ENCODE data around the gene STC2.

The STC2 gene

DNA sequence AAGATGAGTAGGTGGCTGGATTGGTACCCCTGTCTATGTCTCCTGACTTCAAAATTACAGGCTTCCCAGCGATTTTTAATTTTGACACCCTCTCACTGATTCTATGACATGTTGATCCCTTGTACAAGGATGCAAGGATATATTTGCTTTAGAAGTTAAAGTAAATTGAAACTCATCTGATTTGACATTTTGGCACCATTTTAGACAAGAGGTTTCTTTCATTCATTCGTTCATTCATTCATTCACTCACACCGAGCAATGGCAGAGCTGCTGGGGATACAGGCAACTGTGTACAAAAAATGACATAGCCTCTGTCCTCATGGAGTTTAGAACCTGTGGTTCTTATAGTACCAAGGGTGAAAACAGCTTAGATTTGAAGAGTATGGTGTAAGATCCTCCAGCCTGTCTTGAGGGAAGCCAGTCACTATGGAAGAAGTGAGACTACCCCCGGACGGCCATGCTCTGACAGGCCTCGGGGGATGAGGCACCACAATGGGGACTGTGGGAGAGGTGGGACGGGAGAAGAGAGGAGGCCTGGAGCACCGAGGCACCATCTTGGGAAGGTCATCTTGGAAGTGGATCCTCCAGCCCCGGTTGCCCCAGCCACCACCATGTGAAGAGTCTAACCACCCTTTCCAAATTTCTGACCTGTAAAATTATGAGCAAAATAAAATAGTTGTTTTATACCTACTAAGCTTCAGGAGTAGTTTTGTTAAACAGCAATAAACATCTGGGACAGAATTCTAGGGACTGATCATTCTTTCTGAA lies 16.2 kb downstream of the STC2 start:
- no peak for DNase-seq

DNA sequence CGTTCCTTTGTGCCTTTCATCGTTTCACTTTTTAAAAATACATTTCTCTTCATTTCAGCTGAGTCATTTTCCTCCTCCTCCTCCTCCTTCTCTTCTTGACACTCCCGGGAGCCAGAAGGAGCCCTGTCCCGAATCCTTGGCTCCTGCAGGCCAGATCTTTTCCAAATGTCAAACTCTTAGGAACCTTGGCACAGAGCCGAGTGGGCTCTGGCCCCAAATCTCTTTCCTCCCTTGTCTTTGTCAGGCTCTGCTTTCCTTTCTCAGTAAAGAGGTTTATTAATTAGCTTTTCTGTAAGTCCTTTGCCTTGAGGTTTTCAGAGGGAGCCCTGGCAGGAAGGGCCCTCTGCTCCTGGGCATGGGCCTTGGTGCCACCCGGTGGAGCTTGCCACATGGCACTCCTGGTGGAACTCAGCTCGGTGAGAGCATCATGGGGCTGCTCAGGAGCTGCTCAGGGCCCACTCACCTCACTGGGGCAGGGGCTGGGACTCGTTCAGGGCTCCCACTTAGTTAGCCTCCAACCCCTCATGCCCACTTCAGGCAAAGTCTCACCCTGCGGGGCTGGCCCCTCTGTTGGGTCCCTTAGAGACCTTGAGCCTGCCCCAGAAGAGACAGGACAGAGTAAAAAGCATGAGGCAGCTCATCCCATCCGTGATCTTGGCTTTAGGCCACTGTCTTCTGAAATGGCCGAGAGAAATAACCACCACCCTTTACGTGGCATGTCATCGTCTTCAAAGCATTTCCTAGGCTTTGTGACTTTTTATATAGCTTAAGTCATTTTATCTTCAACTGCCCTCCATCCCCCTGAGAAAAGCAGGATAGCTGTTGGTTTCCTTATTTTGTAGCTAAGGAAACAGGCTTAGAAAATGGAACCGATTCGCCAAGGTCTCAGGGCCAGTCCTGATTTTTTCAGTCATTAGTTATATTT lies 17.1 kb downstream of the STC2 start:
- DNase-seq, result no peak

DNA sequence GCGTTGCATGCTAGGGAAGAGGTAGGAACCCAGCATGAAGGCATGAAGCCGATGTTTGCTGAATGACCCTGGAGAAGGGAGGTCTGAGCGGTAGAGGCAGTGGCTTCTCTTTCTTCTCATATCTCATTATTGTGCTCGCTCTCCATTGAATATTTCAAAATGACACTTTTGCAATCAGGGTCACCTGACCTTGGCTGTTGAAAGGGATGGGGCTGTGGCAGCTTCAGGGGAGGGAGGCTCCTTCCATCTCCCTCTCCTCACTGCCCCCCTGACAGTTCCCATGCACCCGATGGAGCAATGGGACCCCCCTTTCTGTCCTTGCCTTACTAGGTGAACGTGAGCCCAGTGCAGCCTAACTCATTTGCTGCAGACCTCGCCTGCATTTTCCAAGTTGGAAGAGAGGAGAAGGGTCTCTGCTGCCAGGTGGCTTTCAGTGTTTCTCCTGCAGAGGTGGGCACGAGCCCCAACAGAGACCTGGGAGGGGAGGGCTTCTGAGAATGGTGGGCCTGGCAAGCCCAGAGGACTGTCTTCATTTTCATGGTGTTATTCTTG lies 17.9 kb downstream of the STC2 start:
- no peak for DNase-seq

DNA sequence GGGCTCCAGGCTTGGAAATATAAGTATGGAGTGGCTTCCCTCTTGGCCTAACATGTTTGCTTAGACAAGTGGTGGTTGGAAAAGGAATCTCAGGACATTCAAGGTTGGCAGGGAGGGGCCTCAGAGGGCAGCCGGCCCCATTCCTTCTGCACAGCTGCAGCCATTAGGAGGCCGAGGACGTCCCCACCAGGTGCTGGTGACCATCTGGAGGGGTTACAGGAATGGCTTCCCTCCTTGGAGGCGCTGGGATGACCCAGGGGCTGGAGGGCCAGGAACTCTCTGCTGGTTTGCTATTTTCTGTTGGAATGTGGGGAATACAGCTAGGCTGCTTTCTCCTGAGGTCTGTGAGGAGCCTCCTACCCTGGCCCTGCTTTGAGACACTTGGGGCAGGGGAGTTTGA lies 18.5 kb downstream of the STC2 start:
- no peak for DNase-seq

DNA sequence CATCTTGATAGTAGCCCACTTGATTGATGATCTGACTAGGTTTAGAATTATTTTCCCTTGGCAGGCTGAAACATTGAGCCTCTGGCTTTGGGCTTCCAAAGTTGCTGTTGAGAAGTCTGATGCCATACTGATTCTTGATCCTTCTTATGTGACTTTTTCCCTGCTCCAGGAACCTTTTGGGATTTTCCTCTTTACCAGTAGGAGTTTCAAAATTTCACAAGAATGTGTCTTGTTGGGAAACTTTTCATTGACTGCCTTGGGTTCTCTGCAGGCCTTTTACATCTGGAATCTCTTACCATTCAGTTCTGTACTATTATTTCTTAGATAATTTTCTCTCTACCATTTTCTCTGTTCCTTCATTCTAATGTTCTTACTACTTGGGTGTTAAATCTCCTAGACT lies 20.0 kb downstream of the STC2 start:
- DNase-seq, result no peak

DNA sequence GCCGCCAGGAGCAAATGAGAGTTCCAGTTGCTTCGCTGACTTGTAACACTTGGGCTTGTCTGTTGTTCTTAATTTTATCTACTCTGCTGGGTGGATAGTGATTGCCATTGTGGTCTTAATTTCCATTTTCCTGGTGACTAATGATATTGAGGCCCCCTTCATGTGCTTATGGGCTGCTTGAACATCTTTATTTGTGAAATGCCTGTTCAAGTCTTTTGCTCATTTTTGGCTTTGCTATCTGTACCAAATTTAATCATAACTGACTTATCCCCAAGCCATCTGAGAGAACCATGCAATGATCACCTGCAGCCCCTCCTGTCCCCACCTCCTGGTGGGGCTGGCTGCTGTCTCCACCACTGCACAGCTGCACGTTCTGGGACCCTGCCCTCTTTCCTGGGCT lies 20.5 kb downstream of the STC2 start:
- DNase-seq, result no peak

DNA sequence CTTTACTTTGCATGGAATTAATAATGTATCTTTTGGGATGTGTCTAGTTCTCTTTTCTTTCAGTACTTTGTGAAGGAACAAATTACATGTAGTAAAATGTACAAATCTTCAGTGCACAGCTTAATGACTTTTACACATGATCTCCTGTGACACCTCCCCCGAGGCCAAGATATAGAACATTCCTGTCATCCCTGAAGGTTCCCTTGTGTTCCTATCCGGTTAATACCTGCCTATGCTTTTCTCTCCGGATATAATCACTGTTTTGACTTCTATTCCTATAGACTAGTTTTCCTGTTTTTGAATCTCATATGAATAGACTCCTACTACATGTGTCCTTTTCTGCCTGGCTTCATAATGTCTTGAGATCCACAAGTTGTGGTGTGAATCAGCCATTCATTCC lies 21.5 kb downstream of the STC2 start:
- no peak for DNase-seq

DNA sequence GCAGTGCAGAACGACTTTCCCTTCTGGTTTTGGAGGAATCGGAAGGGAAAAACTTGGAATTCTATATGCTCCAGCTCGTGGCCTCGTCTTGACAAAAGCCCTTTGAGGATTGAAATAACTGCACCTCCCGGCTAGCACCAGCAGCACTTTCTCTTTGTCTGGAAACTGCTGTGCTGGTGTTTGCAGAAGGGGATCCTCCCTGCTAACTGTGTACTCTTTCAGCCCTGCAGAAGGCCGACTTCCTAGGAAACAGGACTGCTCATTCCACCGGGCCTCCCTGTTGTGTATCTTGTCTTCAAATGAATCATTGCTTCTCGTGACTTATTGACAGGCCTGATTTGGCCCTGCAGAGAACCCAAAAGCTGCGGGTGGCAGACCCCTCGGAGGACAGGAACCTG lies 23.6 kb downstream of the STC2 start:
- no peak for DNase-seq

DNA sequence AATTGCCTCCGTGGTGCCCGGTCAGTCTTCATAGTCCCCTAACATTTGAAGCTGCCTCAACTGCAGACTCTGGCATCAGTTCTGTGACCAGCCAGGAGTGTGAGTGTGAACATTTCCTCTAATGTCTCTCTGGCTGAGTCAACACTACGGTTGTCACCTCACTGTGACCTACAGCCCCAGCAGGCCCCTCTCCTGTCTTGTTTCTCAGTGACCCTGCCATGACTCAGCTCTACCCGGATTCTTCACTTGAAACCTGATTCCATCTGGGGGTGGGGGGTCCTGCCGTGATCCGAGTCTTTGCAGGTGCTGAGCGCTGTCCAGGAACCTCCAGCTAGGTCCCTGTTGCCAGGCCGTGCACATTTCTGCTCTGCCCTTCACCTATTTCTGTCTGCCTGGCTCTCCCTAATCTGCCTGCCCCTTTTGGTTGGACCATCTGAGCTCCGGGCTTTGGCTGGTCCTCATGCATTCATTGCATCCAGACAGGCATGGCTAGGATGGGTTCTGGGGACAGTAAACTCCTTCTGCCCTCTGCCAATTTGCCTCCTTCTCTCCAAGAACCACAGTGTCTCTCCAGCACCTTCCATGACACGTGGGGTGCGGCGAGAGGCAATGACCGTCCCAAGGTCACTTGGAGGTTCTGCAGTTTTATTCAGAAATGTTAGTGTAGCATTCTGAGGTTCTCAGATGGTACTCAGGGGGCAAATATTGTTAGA lies 24.2 kb downstream of the STC2 start:
- no peak for DNase-seq

DNA sequence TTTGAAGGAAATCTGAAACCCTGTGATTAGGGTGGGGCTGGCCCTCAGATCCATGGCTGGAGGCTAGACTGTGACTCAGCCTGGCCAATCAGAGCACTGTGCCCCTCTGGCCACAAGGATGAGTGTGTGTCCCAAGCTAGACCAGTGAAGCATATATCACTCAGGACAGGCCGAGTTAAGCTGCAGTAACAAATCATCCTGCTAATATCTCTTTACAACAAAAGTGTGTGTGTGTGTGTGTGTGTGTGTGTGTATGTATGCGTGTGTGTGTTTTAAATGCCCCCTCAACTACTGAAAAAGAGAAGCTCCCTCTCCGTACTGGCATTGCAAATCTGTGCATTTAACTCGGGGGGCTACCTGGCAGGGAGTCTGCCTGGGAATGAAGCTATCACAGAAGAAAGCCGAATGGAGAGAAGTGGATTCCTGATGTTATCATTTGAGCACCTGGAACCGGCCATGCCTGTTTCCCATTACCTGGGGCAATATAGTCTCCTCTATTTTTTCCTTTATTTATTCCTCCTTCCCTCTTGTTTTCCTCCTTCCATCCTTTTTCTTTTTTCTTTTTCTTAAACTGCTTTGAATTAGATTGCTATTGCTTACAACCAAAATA lies 25.6 kb downstream of the STC2 start:
- DNase-seq, result no peak

DNA sequence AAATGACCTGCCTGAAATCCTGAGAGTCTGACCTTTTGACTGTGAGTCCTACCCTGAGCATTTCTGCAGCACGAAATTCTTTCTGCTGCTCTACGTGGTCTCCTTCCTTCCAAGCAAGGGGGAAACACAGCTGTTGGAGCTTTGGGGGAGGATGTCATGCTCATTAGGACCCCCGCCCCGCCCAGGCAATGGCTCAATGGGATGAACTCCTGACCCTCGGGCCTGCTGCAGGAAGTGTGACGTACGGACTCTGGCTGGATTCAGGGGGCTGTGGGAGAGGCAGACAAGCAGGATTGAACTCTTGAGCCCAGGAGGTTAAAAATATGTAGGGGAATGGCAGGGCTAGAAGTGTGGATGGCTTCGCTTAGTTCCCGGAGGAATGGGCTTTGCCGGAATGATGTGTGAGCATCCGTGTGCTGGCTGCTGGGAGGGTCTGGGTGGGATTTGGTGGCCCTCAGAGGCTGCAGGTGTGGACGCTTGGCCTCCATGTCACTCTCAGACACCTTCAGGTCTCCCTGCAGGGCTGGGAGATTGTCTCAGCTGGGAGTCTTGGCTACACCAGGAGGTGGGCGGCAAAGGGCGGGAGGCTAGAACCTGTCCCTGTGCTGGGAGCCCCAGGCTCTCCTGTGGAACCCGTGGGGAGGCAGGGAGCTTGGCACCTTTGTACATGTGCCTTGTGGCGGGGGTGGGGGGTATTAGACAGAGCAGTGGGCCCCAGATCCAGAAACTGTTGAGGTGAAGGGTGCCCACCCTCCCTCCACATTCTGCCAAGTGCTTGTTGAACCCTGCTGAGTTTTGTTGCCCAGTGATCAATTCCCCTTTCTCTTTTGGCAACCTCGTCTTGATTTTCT lies 26.3 kb downstream of the STC2 start:
- DNase-seq, result no peak

DNA sequence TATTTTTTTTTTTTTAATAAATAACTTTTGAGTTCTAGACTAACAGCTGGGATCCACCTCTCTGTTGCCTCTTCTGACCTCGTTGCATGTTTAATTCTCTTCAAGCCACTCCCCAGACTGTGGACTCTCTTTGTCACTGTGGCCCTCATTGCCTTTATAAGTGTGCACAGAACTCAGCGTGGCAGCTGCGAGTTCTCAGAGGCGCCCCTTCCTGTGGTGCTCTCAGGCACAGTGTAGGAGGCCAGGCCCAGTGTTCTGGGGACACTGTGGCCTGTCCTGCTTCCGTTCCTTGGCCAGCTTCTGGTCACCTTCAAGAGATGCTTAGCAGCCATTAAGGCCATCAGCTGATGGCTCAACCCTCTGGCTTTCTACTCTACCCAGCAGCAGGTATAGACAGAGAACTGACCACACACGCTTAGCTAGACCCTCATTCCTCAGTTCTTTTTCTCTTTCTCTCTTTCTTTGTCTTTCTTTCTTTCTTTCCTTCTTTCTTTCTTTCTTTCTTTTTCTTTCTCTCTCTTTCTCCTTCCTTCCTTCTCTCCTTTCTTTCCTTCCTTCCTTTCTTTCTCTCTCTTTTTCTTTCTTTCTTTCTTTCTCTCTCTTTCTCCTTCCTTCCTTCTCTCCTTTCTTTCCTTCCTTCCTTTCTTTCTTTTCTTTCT lies 27.7 kb downstream of the STC2 start:
- no peak for DNase-seq

DNA sequence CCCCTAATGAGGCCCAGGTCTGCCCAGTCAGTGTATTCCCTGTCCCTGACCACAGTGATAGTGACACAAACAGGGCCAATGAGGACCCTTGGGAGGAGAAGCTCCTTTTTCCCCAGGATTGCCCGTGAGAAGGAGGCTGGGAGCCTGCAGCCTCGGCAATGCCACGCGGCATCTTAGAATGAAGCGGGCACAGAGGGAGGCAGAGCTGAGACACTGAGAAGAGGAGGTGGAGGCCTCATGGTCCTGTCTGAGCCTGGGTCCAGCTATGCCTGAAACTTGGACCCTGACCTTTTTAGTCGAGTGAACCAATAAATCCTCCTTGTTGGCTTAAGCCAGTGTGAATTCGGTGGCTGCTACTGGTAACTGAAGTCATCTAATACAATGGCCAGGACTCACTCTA lies 28.4 kb downstream of the STC2 start:
- DNase-seq, result no peak

DNA sequence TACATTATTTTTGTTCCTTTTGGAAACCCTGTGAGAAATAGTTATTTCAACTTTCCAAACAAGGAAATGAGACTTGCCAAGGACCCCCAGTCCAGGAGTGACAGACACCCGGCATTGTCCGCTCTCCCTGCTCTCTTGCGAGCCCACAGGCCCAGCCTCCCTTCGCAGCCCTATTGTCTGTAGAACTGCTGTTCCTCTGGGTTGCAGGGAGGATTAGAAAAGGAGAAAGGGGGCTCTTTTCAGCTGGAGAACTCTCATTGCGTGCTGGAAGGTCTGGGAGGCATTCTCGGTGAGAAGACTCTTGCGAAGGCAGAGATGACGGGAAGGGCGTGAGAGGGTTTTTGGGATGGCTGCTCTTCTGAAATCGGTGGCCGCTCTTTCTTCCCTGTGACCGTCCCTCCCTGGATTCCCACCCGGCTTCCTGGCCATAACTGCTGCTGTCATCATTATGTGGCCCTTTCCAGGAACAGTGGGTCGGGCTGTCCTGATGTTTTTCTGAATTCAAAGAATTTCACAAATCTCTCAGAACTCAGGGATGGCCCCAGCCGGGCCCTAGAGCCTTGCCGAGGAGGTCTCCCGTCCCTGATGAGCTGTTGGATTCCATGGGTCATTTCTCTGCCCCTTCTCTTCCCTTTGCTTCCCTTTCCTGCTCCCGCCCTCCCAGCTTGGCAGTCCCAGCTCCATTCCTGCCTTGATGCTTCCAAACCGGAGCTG lies 29.8 kb downstream of the STC2 start:
- DNase-seq, result no peak

DNA sequence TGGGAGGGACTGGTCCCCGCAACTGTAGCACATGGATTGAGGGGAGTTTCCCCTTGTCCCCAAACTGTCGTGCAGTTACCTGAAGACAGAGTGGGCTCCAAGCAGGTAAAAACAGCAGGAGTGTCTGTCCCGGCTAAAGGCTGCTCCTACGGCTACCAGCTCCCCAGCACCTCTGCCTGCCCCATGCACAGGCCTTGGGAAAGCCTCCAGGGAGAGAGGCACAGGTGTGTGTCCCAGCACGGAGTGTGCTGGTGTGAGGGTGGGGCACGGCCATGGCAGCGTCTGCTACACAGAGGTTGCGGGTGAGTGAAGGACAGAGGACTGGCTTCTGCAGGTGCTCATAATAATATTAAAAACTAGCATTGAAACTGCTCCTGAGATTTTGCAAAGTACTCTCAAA lies 30.4 kb downstream of the STC2 start:
- DNase-seq, result no peak

DNA sequence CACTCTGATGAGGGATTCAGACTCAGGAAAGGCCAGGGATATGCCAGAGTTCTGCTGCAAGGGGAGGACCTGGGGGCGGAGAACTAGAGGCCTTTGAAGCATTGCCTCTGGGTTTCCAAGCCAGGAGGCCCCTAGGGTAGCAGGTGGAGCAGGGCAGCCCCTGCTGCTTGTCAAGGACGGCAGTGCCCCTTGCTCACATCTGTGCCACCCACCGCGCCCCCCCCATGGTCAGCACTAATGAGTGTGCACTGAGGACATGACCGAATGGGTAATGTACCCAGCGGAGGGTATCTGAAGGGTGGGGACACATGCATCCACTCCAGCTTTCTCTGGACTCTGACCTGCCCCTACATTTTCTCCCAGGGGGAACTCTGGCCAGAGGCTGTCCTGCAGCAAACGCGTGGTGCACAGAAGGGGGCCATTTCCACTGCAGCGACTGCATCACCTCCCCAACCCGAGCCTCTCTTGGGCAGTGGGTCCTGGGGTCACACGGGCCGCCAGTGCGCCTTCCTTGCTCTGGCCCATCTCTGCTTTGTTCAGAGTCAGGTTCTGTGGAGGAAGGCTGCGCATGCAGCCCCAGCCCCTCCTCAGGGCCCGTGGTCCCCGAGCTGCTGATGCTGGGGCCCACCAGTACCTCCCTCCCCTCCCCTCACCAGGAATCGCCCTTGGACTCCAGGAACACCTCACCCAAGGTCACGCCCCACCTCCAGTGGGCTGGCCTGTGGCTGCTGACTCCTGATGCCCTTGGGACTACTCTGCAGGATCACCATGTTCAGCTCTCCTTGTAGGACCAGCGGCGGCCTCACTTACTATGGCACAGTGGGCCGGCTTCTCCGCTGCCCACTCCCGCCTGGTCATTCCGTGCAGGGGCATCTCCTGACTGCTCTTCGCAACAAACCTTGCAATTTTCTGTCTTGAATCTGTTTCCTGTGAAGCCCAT lies 31.2 kb downstream of the STC2 start:
- DNase-seq, result no peak

DNA sequence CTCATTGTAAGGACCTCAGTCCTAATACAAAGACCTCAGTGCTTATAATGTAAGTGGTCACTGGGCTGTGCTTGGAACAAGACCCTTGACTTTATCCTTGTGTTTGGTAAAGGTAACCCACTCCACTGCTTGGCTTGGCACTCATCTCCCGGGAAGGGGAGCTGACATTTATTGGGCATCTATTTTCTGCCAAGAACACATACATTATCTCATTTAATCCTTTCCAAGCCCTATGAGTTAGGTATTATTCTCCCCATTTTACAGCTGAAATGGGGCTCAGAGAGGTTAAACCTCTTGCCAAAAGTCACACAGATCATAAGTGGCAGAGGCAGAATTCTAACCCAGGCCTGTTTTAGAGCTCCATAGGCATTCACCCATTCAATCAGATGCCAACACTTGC lies 32.4 kb downstream of the STC2 start:
- no peak for DNase-seq

DNA sequence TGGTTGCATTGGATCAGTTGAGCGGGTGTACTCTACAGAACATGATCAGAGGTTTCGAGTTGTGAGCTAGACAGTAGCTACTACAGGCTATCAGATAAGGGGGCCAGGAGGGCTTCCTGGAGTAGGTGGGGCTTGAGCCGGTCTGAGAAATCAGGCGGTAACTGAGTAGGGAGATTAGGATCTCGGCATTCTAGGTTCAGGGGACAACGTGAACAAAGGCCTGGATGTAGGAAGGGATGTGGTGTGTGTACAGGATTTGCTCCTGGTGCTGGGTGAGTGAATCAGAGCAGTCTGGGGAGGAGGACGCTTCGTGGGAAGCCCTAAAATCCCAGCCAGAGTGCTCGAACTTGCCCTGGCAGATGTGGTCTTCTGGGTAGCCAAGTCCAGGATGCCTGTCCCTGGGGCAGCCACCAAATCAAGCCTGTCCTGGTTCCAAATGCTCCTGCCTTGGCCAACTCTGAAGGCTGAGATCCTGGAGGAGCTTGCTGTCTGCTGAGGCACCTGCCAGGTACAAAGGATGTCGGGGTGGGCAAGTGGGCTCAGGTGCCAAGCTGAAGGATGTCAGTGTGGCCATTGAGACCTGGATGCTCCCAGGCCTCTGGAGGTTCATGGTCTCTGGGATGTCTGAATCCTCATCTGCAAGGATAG lies 33.4 kb downstream of the STC2 start:
- no peak for DNase-seq
